K562 (cell line): Measurements from ENCODE around the gene NCAPG2. TPM values are rescaled to one million over a fixed set of nuclear protein-coding genes. Genes with fewer than 3 reads are reported as not detected.

Source experiments
- ATAC-seq: fragments of 200-7000 bp; cut with Tn5 transposase; 3 replicates; pipeline ENCODE4 v1.9.1; 2020; ENCODE audit warnings: moderate library complexity
- BruUV-seq: library from RNA; stranded (reverse); fragments of 400-500 nt; replicated peaks from 2 replicates; lab custom pipeline; 2021; lab: Mats Ljungman, UMichigan
- CTCF ChIA-PET: fragments of 300-600 bp; formaldehyde crosslinking; extraction: SDS; loops from one replicate; lab custom pipeline; 2021; ENCODE audit warnings: low intra/inter-chr PET ratio; lab: Yijun Ruan, JAX
- POLR2A ChIA-PET: fragments of 300-600, 350-650 bp; sonication (Branson Sonifier 250); formaldehyde crosslinking; extraction: SDS; loops from one replicate; lab custom pipeline; 2021; ENCODE audit warnings: antibody characterized with exemption, inconsistent platforms; lab: Yijun Ruan, JAX
- DNase-seq, 4 experiments: peaks; one replicate each; pipeline versions ENCODE4 v3.0.0 to v3.0.0-alpha.2; 2011 to 2018; ENCODE audit warnings: low spot score in 3 of 4, mixed read lengths in 3 of 4; ENCODE audit errors: extremely low read depth in 1 of 4
- FAIRE-seq: peaks from 2 replicates; lab custom pipeline; 2011; peaks lifted over from hg19 to GRCh38; lab: Jason Lieb, UNC
- H2AFZ ChIP-seq: 2 replicates; pipeline ENCODE4 v1.6.0; 2011; ENCODE audit warnings: low read depth, low read length, control low read depth, inconsistent platforms
- H3K27ac ChIP-seq: fragments of 200-600 bp; 3 replicates; pipeline ENCODE4 v1.8.0; 2011; ENCODE audit warnings: low read depth, mild to moderate bottlenecking, control low read depth, inconsistent platforms, low read length, moderate library complexity, mixed read lengths; ENCODE audit errors: extremely low read depth
- H3K27me3 ChIP-seq, 2 experiments: fragments of 300-600 bp in 1 of 2; 2 replicates in 1 of 2; 3 replicates in 1 of 2; pipeline versions ENCODE4 v1.6.0 to v1.8.0; 2011; ENCODE audit warnings: inconsistent platforms in 2 of 2, low read length in 2 of 2, mild to moderate bottlenecking in 1 of 2, mixed read lengths in 1 of 2, moderate library complexity in 1 of 2; ENCODE audit not compliant: control insufficient read depth in 2 of 2, insufficient read depth in 2 of 2
- H3K36me3 ChIP-seq: fragments of 300-600 bp; 3 replicates; pipeline ENCODE4 v1.8.0; 2011; ENCODE audit warnings: mild to moderate bottlenecking, low read length, inconsistent platforms; ENCODE audit not compliant: control insufficient read depth, insufficient read depth
- H3K4me1 ChIP-seq, 2 experiments: fragments of 200-600 bp in 1 of 2; replicated peaks in 1 of 2; 2 replicates in 1 of 2; 3 replicates in 1 of 2; pipeline versions ENCODE4 v1.5.1 to v1.8.0; 2011; ENCODE audit warnings: inconsistent platforms in 2 of 2, low read length in 2 of 2, mild to moderate bottlenecking in 1 of 2, mixed read lengths in 1 of 2, moderate library complexity in 1 of 2; ENCODE audit not compliant: control insufficient read depth in 2 of 2, insufficient read depth in 2 of 2
- H3K4me2 ChIP-seq: 2 replicates; pipeline ENCODE4 v1.6.1; 2011; ENCODE audit warnings: low read length, control low read depth, inconsistent platforms, mixed read lengths; ENCODE audit not compliant: insufficient read depth
- H3K4me3 ChIP-seq: fragments of 200-600 bp; sonication (generic), shearing (Covaris generic); 2 replicates; pipeline ENCODE4 v1.5.1; 2016; ENCODE audit warnings: control low read depth, inconsistent platforms
- H3K79me2 ChIP-seq: fragments of 200-600 bp; 3 replicates; pipeline ENCODE4 v1.8.0; 2011; ENCODE audit warnings: low read length, inconsistent platforms; ENCODE audit not compliant: control insufficient read depth, insufficient read depth
- H3K9ac ChIP-seq, 2 experiments: 2 replicates each; pipeline versions ENCODE4 v1.6.0 to v1.6.1; 2011; ENCODE audit warnings: low read depth in 2 of 2, low read length in 2 of 2, control low read depth in 1 of 2, inconsistent platforms in 1 of 2, mild to moderate bottlenecking in 1 of 2, mixed read lengths in 1 of 2; ENCODE audit not compliant: insufficient read depth in 1 of 2
- H3K9me1 ChIP-seq: one replicate; pipeline ENCODE4 v1.6.0; 2011; ENCODE audit warnings: inconsistent platforms, mild to moderate bottlenecking, low read length, moderate library complexity; ENCODE audit not compliant: control insufficient read depth, insufficient read depth
- H3K9me3 ChIP-seq: replicated peaks from 2 replicates; pipeline ENCODE4 v1.5.1; 2011; ENCODE audit warnings: low read depth, low read length, inconsistent platforms; ENCODE audit not compliant: control insufficient read depth, insufficient read depth
- H4K20me1 ChIP-seq: replicated peaks from 2 replicates; pipeline ENCODE4 v1.6.1; 2011; ENCODE audit warnings: low read length, inconsistent platforms, mixed read lengths; ENCODE audit not compliant: control insufficient read depth, insufficient read depth
- CREB5 ChIP-seq: fragments of 250-450 bp; sonication (Bioruptor Pico); IDR thresholded peaks from 2 replicates; pipeline ENCODE4 v1.5.0; 2020; ENCODE audit warnings: mild to moderate bottlenecking
- MEIS2 ChIP-seq: fragments of 450-650 bp; IDR thresholded peaks from 2 replicates; pipeline ENCODE4 v1.6.1; 2014; ENCODE audit warnings: mild to moderate bottlenecking; ENCODE audit not compliant: partially characterized antibody
- NFATC3 ChIP-seq: fragments of 450-650 bp; IDR thresholded peaks from 2 replicates; pipeline ENCODE4 v1.6.1; 2017; ENCODE audit warnings: mild to moderate bottlenecking
- NFE2L1 ChIP-seq: fragments of 450-650 bp; IDR thresholded peaks from 2 replicates; pipeline ENCODE4 v1.6.1; 2016; ENCODE audit warnings: missing genetic modification characterization, low read depth, mild to moderate bottlenecking, missing compliant biosample characterization, moderate library complexity, borderline replicate concordance
- PTRF ChIP-seq: fragments of 450-650 bp; IDR thresholded peaks from 2 replicates; pipeline ENCODE4 v1.6.1; 2016; ENCODE audit warnings: mild to moderate bottlenecking, missing genetic modification characterization, missing compliant biosample characterization
- TGIF2 ChIP-seq: sonication (generic); formaldehyde crosslinking; IDR thresholded peaks from 2 replicates; pipeline ENCODE4 v1.8.1; 2022; ENCODE audit warnings: mild to moderate bottlenecking, missing genetic modification reagents, moderate library complexity
- USF2 ChIP-seq: sonication (generic); formaldehyde crosslinking; IDR thresholded peaks from 2 replicates; pipeline ENCODE4 v1.5.0; 2020; ENCODE audit warnings: missing genetic modification reagents
- XRCC3 ChIP-seq: fragments of 450-650 bp; IDR thresholded peaks from 2 replicates; pipeline ENCODE4 v1.6.1; 2017; ENCODE audit warnings: mild to moderate bottlenecking, moderate library complexity
- ZNF79 ChIP-seq: fragments of 250-450 bp; sonication (Bioruptor Pico); IDR thresholded peaks from 2 replicates; pipeline ENCODE4 v1.4.0; 2020; ENCODE audit warnings: low read depth, mild to moderate bottlenecking, moderate library complexity
- WGBS: fragments of 100-300 bp; shearing (Covaris generic); methylation state at CpG from one replicate; pipeline ENCODE4 v1.1.6; 2016; ENCODE audit warnings: low coverage, mixed read lengths; ENCODE audit not compliant: insufficient coverage; ENCODE audit errors: missing lambda C conversion rate; 5-methylcytosine and 5-hydroxymethylcytosine counted together
- in situ Hi-C: fragments of 300-500 bp; cut with MboI; formaldehyde crosslinking; loops from 4 replicates; pipeline ENCODE4 v1.15.0; 2018; ENCODE audit warnings: inconsistent platforms, mixed read lengths
- intact Hi-C: fragments of 100-400 bp; cut with micrococcal nuclease; formaldehyde crosslinking; loops from 2 replicates; pipeline ENCODE4 v1.14.2; 2022
- polyA plus RNA-seq, 8 experiments: library from polyadenylated mRNA; depleted of rRNA in 4 of 8; stranded (reverse) in 5 of 8; unstranded in 3 of 8; fragments of >200 nt; fragmentation: Nextera tagmentation in 2 of 8; fragmentation: Illumina TruSeq in 1 of 8; extraction: Ambion mirVana in 2 of 8; extraction: Trizol in 1 of 8; gene quantifications; 2 replicates each; pipeline versions ENCODE4 v1.2.1 to v1.2.3, GENCODE V29; 2011 to 2014; ENCODE audit warnings: inconsistent platforms in 1 of 8, missing spikeins in 1 of 8
- total RNA-seq, 7 experiments: library from RNA; depleted of rRNA in 6 of 7; stranded (reverse); fragments of >200 nt in 6 of 7; fragmentation: Illumina TruSeq in 2 of 7; extraction: Trizol in 2 of 7; gene quantifications; 2 replicates each; pipeline versions ENCODE4 v1.2.1 to v1.2.3, GENCODE V29; 2011 to 2021; ENCODE audit warnings: low replicate concordance in 1 of 7

Gene NCAPG2
- total and polyA plus RNA-seq, 9 of the 15 experiments (the other 6 are each of a cell fraction or from before 2014, with no cell fraction given) = 21.5 to 127 (median 86.1) TPM

- no peak for DNase-seq
- no peaks in the 10 kb centered on the region for H3K4me1 ChIP-seq
- no peaks in the 10 kb centered on the region for H3K9me3 ChIP-seq
- WGBS = 95% methylated on average over 4 of the region's 4 CpGs
- TF ChIP-seq MEIS2 (no peak), XRCC3 (no peak), TGIF2 (CRISPR knock-in tag) (no peak), NFATC3 (no peak), NFE2L1 (no peak), CREB5 (no peak), ZNF79 (no peak), USF2 (CRISPR knock-in tag) (no peak), PTRF (tag) (no peak)
- POLR2A ChIA-PET = interaction anchor here (0.8 to 2.9 kb wide), 4 partner anchors 10 to 176 kb away, joined by 4 to 17 read pairs (median 6); no protein-coding TSS in a partner anchor
- CTCF ChIA-PET = no interaction called here
- no peaks in the 10 kb centered on the region for H3K9me1 ChIP-seq
- H3K4me2 ChIP-seq = no peak overlapping the region
- no peak for ATAC-seq
- H2AFZ ChIP-seq = no peak overlapping the region
- in situ Hi-C loops = no loop called here
- peaks cover 97% of the 10 kb centered on the region for H3K36me3 ChIP-seq
- H3K79me2 ChIP-seq = no peaks in the 10 kb centered on the region
- no peak overlapping the region for H3K4me3 ChIP-seq
- no peaks in the 10 kb centered on the region for H4K20me1 ChIP-seq
- no TSS peak for BruUV-seq
- intact Hi-C loops = no loop called here
- no peaks in the 10 kb centered on the region for H3K27me3 ChIP-seq
- no peak for FAIRE-seq
- H3K9ac ChIP-seq = no peak overlapping the region
- H3K27ac ChIP-seq = no peak overlapping the region
Observed at GRCh38 chr7:158685693-158686092, 18.9 kb downstream of the NCAPG2 start.
